K562 (cell line): ENCODE results near the gene MORC4. TPM values are rescaled to one million over a fixed set of nuclear protein-coding genes. Genes with fewer than 3 reads are reported as not detected.

ENCODE experiments used
- ATAC-seq: fragments of 200-7000 bp; cut with Tn5 transposase; 3 replicates; pipeline ENCODE4 v1.9.1; 2020; ENCODE audit warnings: moderate library complexity
- BruUV-seq: library from RNA; stranded (reverse); fragments of 400-500 nt; replicated peaks from 2 replicates; lab custom pipeline; 2021; lab: Mats Ljungman, UMichigan
- CTCF ChIA-PET: fragments of 300-600 bp; formaldehyde crosslinking; extraction: SDS; loops from one replicate; lab custom pipeline; 2021; ENCODE audit warnings: low intra/inter-chr PET ratio; lab: Yijun Ruan, JAX
- POLR2A ChIA-PET: fragments of 300-600, 350-650 bp; sonication (Branson Sonifier 250); formaldehyde crosslinking; extraction: SDS; loops from one replicate; lab custom pipeline; 2021; ENCODE audit warnings: antibody characterized with exemption, inconsistent platforms; lab: Yijun Ruan, JAX
- DNase-seq, 4 experiments: peaks; one replicate each; pipeline versions ENCODE4 v3.0.0 to v3.0.0-alpha.2; 2011 to 2018; ENCODE audit warnings: low spot score in 3 of 4, mixed read lengths in 3 of 4; ENCODE audit errors: extremely low read depth in 1 of 4
- FAIRE-seq: peaks from 2 replicates; lab custom pipeline; 2011; peaks lifted over from hg19 to GRCh38; lab: Jason Lieb, UNC
- H2AFZ ChIP-seq: 2 replicates; pipeline ENCODE4 v1.6.0; 2011; ENCODE audit warnings: low read depth, low read length, control low read depth, inconsistent platforms
- H3K27ac ChIP-seq: fragments of 200-600 bp; 3 replicates; pipeline ENCODE4 v1.8.0; 2011; ENCODE audit warnings: low read depth, mild to moderate bottlenecking, control low read depth, inconsistent platforms, low read length, moderate library complexity, mixed read lengths; ENCODE audit errors: extremely low read depth
- H3K27me3 ChIP-seq, 2 experiments: fragments of 300-600 bp in 1 of 2; 2 replicates in 1 of 2; 3 replicates in 1 of 2; pipeline versions ENCODE4 v1.6.0 to v1.8.0; 2011; ENCODE audit warnings: inconsistent platforms in 2 of 2, low read length in 2 of 2, mild to moderate bottlenecking in 1 of 2, mixed read lengths in 1 of 2, moderate library complexity in 1 of 2; ENCODE audit not compliant: control insufficient read depth in 2 of 2, insufficient read depth in 2 of 2
- H3K36me3 ChIP-seq: fragments of 300-600 bp; 3 replicates; pipeline ENCODE4 v1.8.0; 2011; ENCODE audit warnings: mild to moderate bottlenecking, low read length, inconsistent platforms; ENCODE audit not compliant: control insufficient read depth, insufficient read depth
- H3K4me1 ChIP-seq, 2 experiments: fragments of 200-600 bp in 1 of 2; replicated peaks in 1 of 2; 2 replicates in 1 of 2; 3 replicates in 1 of 2; pipeline versions ENCODE4 v1.5.1 to v1.8.0; 2011; ENCODE audit warnings: inconsistent platforms in 2 of 2, low read length in 2 of 2, mild to moderate bottlenecking in 1 of 2, mixed read lengths in 1 of 2, moderate library complexity in 1 of 2; ENCODE audit not compliant: control insufficient read depth in 2 of 2, insufficient read depth in 2 of 2
- H3K4me2 ChIP-seq: 2 replicates; pipeline ENCODE4 v1.6.1; 2011; ENCODE audit warnings: low read length, control low read depth, inconsistent platforms, mixed read lengths; ENCODE audit not compliant: insufficient read depth
- H3K4me3 ChIP-seq: fragments of 200-600 bp; sonication (generic), shearing (Covaris generic); 2 replicates; pipeline ENCODE4 v1.5.1; 2016; ENCODE audit warnings: control low read depth, inconsistent platforms
- H3K79me2 ChIP-seq: fragments of 200-600 bp; 3 replicates; pipeline ENCODE4 v1.8.0; 2011; ENCODE audit warnings: low read length, inconsistent platforms; ENCODE audit not compliant: control insufficient read depth, insufficient read depth
- H3K9ac ChIP-seq, 2 experiments: 2 replicates each; pipeline versions ENCODE4 v1.6.0 to v1.6.1; 2011; ENCODE audit warnings: low read depth in 2 of 2, low read length in 2 of 2, control low read depth in 1 of 2, inconsistent platforms in 1 of 2, mild to moderate bottlenecking in 1 of 2, mixed read lengths in 1 of 2; ENCODE audit not compliant: insufficient read depth in 1 of 2
- H3K9me1 ChIP-seq: one replicate; pipeline ENCODE4 v1.6.0; 2011; ENCODE audit warnings: inconsistent platforms, mild to moderate bottlenecking, low read length, moderate library complexity; ENCODE audit not compliant: control insufficient read depth, insufficient read depth
- H3K9me3 ChIP-seq: replicated peaks from 2 replicates; pipeline ENCODE4 v1.5.1; 2011; ENCODE audit warnings: low read depth, low read length, inconsistent platforms; ENCODE audit not compliant: control insufficient read depth, insufficient read depth
- H4K20me1 ChIP-seq: replicated peaks from 2 replicates; pipeline ENCODE4 v1.6.1; 2011; ENCODE audit warnings: low read length, inconsistent platforms, mixed read lengths; ENCODE audit not compliant: control insufficient read depth, insufficient read depth
- BRCA1 ChIP-seq, 2 experiments: fragments of 450-650 bp in 1 of 2; sonication (generic) in 1 of 2; formaldehyde crosslinking in 1 of 2; IDR thresholded peaks; 2 replicates each; pipeline versions ENCODE4 v1.5.0 to v1.6.1; 2017 to 2020; ENCODE audit warnings: mild to moderate bottlenecking in 1 of 2, missing genetic modification reagents in 1 of 2
- CEBPB ChIP-seq: fragments of 450-650 bp; IDR thresholded peaks from 2 replicates; pipeline ENCODE4 v1.6.1; 2016; ENCODE audit warnings: missing genetic modification characterization, missing compliant biosample characterization
- CTCFL ChIP-seq: IDR thresholded peaks from 2 replicates; pipeline ENCODE4 v1.6.1; 2011; ENCODE audit warnings: borderline replicate concordance, low read depth, mild to moderate bottlenecking, moderate library complexity, low read length; ENCODE audit not compliant: insufficient read depth, poor library complexity, severe bottlenecking
- ETV1 ChIP-seq: fragments of 450-650 bp; conservative IDR thresholded peaks from 2 replicates; pipeline ENCODE4 v1.6.1; 2016; ENCODE audit warnings: missing genetic modification characterization, control low read depth, low read depth, missing compliant biosample characterization
- RFX5 ChIP-seq: IDR thresholded peaks from 2 replicates; pipeline ENCODE4 v1.6.1; 2011; ENCODE audit warnings: low read depth, mild to moderate bottlenecking, improper control_type of control experiment, low read length
- SMARCC2 ChIP-seq: fragments of 450-650 bp; IDR thresholded peaks from 2 replicates; pipeline ENCODE4 v1.6.1; 2017; ENCODE audit warnings: antibody characterized with exemption, moderate library complexity, mild to moderate bottlenecking, low read depth
- WGBS: fragments of 100-300 bp; shearing (Covaris generic); methylation state at CpG from one replicate; pipeline ENCODE4 v1.1.6; 2016; ENCODE audit warnings: low coverage, mixed read lengths; ENCODE audit not compliant: insufficient coverage; ENCODE audit errors: missing lambda C conversion rate; 5-methylcytosine and 5-hydroxymethylcytosine counted together
- in situ Hi-C: fragments of 300-500 bp; cut with MboI; formaldehyde crosslinking; loops from 4 replicates; pipeline ENCODE4 v1.15.0; 2018; ENCODE audit warnings: inconsistent platforms, mixed read lengths
- intact Hi-C: fragments of 100-400 bp; cut with micrococcal nuclease; formaldehyde crosslinking; loops from 2 replicates; pipeline ENCODE4 v1.14.2; 2022
- polyA plus RNA-seq, 8 experiments: library from polyadenylated mRNA; depleted of rRNA in 4 of 8; stranded (reverse) in 5 of 8; unstranded in 3 of 8; fragments of >200 nt; fragmentation: Nextera tagmentation in 2 of 8; fragmentation: Illumina TruSeq in 1 of 8; extraction: Ambion mirVana in 2 of 8; extraction: Trizol in 1 of 8; gene quantifications; 2 replicates each; pipeline versions ENCODE4 v1.2.1 to v1.2.3, GENCODE V29; 2011 to 2014; ENCODE audit warnings: inconsistent platforms in 1 of 8, missing spikeins in 1 of 8
- total RNA-seq, 7 experiments: library from RNA; depleted of rRNA in 6 of 7; stranded (reverse); fragments of >200 nt in 6 of 7; fragmentation: Illumina TruSeq in 2 of 7; extraction: Trizol in 2 of 7; gene quantifications; 2 replicates each; pipeline versions ENCODE4 v1.2.1 to v1.2.3, GENCODE V29; 2011 to 2021; ENCODE audit warnings: low replicate concordance in 1 of 7
- TF ChIP-seq, protein P1 (sequence below): fragments of 450-650 bp; formaldehyde crosslinking; IDR thresholded peaks from 2 replicates; pipeline ENCODE4 v1.4.0; 2020; ENCODE audit warnings: mild to moderate bottlenecking, moderate library complexity

The MORC4 gene
- total and polyA plus RNA-seq, 9 of the 15 experiments (the other 6 are each of a cell fraction or from before 2014, with no cell fraction given), result 0.04 to 0.53 (median 0.18) TPM

GRCh38 chrX:106932960-106933537 is 67.0 kb downstream of the MORC4 start:
- ChIA-PET POLR2A (no interaction called here), CTCF (no interaction called here)
- H3K27ac ChIP-seq, result no peak overlapping the region
- H3K36me3 ChIP-seq, result no peaks in the 10 kb centered on the region
- DNase-seq, result no peak
- no peaks in the 10 kb centered on the region; a peak in 2 of 5 replicates for H3K4me1 ChIP-seq
- no peak for ATAC-seq
- no peak overlapping the region for H2AFZ ChIP-seq
- no peaks in the 10 kb centered on the region for H3K9me3 ChIP-seq
- intact Hi-C loops, result no loop called here
- 3% methylated on average over 5 of the region's 6 CpGs for whole genome bisulfite sequencing
- in situ Hi-C loops, result no loop called here
- TF ChIP-seq, protein P1, sequence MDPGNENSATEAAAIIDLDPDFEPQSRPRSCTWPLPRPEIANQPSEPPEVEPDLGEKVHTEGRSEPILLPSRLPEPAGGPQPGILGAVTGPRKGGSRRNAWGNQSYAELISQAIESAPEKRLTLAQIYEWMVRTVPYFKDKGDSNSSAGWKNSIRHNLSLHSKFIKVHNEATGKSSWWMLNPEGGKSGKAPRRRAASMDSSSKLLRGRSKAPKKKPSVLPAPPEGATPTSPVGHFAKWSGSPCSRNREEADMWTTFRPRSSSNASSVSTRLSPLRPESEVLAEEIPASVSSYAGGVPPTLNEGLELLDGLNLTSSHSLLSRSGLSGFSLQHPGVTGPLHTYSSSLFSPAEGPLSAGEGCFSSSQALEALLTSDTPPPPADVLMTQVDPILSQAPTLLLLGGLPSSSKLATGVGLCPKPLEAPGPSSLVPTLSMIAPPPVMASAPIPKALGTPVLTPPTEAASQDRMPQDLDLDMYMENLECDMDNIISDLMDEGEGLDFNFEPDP (CRISPR knock-in tag), result no peak
- TF ChIP-seq SMARCC2, result no peak
- TF ChIP-seq RFX5, result no peak
- TF ChIP-seq CEBPB (tag), result peak; percentile 50; the same call in 1 of the 2 replicates
- TF ChIP-seq BRCA1 (IDR thresholded peaks at IDR 0.05), result no peak
- no peak for TF ChIP-seq BRCA1 (CRISPR knock-in tag; IDR thresholded peaks at IDR 0.05)
- TF ChIP-seq CTCFL, result no peak
- no peak for TF ChIP-seq ETV1 (tag)
- H3K9me1 ChIP-seq, result no peaks in the 10 kb centered on the region
- H3K4me3 ChIP-seq, result no peak overlapping the region
- BruUV-seq, result no TSS peak
- H3K27me3 ChIP-seq, result peaks cover 0 to 7% of the 10 kb centered on the region in 2 experiments; a peak in 1 of 5 replicates
- H3K4me2 ChIP-seq, result no peak overlapping the region
- no peaks in the 10 kb centered on the region for H3K79me2 ChIP-seq
- no peak for FAIRE-seq
- H4K20me1 ChIP-seq, result no peaks in the 10 kb centered on the region
- H3K9ac ChIP-seq, result no peak overlapping the region
